Activated CD4-positive, alpha-beta T cell treated with anti-CD3 and anti-CD28 coated beads, Interleukin-2, Interleukin-4, amounts not matched to agents 100 ng/mL and 50 ng/mL, durations not matched to agents 16 hours and 8 hours (primary cell): ENCODE data around the gene RPS23.
"Not testable (repeated sequence)": the region's sequence is repeated elsewhere in the genome, so short reads cannot be mapped to it uniquely, and the experiment has no call there.

Source experiments
- DNase-seq: peaks from one replicate; pipeline ENCODE4 v3.0.0-alpha.2; 2020; ENCODE audit warnings: low spot score

The RPS23 gene

DNA sequence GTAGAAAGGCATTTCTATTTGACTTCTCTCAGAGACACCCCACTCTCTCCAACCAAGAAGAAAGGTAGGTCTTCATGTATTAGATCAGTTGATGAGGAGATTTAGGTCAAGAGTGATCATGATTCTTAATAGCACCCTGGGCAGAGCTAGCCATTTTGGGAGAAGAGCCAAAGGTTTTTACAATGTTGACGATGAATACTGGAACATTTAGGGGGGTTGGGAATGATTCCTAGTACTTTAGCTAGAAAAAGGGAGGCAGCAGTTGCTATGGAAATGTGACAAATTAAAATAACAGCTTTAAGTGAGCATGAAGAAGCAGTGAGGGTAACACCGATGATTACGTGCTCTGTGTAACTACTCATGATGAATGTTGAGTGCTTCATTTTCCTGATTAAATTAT, 9.5 kb upstream of the RPS23 start:
- no peak for DNase-seq

DNA sequence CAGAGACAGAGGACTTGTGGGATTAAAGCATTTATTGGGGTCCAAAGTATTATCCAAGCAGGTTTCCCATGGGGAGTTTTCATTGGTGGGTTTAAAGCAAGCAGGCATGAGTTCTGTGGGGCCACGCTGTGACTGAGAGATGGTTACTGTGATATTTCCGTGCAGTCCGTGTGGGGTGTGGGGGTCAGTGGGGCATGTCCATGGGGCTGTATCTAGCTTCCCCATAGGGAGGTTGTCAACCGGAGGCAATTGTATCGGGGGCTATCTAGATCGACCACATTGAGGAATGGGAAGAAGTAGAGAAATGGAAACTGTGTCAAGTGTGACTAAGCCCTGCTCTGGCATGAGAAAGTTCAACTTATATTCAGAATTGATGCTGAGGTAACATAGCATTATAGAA, 7.1 kb upstream of the RPS23 start:
- DNase-seq: no peak

- no peak for DNase-seq
Measured at GRCh38 chr5:82283893-82284292, 5.7 kb upstream of the RPS23 start.

GRCh38 chr5:82278711-82279370, 687 bp upstream of the RPS23 start:
- DNase-seq: no peak

DNA sequence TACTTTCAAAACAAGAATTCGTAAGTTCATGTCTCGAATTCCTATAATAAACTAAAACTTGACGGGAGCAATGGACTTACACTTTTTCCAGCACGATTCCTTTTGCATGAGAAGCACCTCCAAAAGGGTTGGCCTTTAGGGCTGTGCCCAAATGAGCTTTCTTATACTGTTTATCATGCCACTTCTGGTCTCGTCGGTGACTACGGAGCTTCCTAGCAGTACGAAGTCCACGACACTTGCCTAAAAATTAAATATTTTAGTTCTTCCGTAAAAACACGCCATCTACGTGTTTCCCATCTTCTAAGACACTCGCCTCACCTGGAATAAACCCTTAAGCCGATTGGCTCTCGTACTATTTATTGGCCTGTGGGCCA, 554 bp downstream of the RPS23 start:
- DNase-seq: peak; percentile 18

DNA sequence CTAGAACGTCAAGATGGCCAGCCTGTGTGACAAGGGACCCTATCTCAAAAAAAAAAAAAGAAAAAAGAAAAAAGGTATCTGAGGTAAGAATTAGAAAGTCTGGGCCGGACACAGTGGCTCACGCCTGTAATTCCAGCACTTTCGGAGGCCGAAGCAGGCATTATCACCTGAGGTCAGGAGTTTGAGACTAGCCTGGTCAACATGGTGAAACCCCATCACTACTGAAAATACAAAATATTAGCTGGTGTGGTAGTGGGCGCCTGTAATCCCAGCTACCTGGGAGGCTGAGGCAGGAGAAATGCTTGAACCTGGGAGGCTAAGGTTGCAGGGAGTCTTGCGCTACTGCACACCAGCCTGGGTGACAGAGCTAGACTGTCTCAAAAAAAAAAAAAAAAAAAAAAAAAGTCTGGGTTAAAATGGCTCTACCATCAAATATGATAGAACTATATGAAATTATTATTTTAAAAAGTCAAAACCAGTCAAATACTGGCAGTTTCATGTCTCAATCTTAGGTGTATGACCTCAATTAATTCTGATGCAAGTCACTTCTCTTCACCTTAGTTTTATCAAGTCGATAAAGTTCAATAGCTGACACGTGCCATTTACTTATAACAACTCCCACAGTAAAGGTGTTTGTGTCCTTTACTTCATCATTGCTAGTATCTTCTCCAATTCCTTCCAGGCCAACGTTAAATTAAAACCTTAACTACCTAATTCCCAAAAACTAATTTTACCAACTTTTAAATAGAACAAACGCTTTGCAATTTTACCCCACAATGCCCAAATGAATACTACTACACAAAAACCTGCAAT, 1.1 kb downstream of the RPS23 start:
- peak; percentile 18 for DNase-seq

GRCh38 chr5:82275216-82275664, 2.9 kb downstream of the RPS23 start:
- DNase-seq: no peak

- DNase-seq: no peak
Measured at GRCh38 chr5:82274343-82275211, 3.6 kb downstream of the RPS23 start.

DNA sequence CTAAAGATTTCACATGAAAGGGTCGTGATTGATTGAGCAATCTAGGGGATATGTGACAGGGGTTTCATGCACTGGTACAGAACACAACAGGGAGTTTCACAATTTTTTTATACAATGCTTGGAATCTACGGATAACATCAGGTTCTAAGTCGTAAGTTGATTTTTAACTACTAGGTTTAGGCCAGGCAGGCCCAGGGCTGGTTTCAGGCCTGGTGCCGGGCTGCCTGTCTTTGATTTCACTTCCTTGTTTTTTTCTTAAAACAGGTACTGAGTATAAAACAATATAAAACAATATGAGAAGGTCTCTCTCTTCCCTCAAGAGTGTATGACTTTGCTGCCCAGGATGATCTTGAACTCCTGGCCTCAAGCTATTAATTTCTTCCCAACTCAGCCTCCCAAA, 4.7 kb downstream of the RPS23 start:
- DNase-seq: not testable (repeated sequence)

DNA sequence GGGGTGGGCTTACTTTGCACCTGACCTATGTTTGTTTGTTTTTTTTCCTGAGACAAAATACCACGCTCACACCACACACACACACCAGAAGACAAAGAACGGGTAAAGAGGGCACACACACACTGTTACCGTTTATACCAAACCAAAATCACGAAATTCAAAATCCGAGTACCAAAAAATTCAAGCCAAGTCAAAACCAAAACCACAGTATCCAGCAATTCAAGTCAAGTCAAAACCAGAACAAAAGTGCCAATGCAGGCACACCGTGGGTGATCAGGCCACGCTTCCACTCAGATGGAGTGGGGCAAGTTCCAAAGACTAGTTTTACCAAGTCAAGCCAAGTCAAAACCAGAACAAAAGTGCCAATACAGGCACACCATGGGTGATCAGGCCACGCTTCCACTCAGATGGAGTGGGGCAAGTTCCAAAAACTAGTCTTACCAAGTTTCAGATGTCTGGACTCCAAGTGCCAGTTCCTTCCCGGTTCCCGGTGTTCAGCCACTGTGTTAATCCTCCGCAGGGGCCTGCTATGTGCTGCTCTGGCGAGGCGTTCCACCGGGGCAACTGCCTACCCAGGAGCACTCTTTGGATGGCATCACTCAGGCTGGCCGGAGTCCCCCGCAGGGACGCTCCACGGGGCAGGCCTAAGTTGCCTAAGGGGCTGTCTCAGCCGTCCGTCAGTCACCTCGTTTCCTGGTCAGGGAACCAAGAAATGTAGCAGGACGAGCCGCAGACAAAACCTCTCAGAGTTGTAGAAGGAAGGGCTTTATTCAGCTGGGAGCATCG, 5.4 kb downstream of the RPS23 start:
- peak; percentile 49 for DNase-seq

GRCh38 chr5:82269363-82269762, 8.8 kb downstream of the RPS23 start:
- not testable (repeated sequence) for DNase-seq

- DNase-seq: peak; percentile 28
Measured at GRCh38 chr5:82267297-82267933, 10.7 kb downstream of the RPS23 start.

- no peak for DNase-seq
Measured at GRCh38 chr5:82265047-82265446, 13.1 kb downstream of the RPS23 start.

GRCh38 chr5:82259172-82259800, 18.9 kb downstream of the RPS23 start:
- DNase-seq: no peak

DNA sequence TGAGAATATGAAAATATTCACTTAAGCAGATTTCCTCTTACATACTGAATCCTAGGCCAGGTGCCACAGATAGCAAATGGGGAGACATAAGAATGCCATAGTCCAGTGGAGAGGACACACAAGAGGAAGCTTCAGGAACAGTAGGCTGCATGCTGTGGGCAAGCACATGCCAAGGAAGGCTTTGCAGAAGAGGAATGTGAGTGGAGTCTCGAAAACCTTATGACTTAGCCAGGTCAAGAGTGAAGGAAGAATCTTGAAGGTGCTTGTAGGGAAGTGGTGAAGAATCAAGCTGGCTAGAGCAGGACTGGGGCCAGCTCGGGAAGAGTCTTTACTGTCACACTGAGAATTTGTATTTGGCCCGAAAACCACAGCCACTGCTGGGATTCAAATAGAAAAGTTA, 20.4 kb downstream of the RPS23 start:
- no peak for DNase-seq

GRCh38 chr5:82257247-82257646, 20.9 kb downstream of the RPS23 start:
- no peak for DNase-seq

- DNase-seq: peak; percentile 39
Measured at GRCh38 chr5:82255844-82256243, 22.3 kb downstream of the RPS23 start.

- no peak for DNase-seq
Measured at GRCh38 chr5:82252744-82253143, 25.4 kb downstream of the RPS23 start.

DNA sequence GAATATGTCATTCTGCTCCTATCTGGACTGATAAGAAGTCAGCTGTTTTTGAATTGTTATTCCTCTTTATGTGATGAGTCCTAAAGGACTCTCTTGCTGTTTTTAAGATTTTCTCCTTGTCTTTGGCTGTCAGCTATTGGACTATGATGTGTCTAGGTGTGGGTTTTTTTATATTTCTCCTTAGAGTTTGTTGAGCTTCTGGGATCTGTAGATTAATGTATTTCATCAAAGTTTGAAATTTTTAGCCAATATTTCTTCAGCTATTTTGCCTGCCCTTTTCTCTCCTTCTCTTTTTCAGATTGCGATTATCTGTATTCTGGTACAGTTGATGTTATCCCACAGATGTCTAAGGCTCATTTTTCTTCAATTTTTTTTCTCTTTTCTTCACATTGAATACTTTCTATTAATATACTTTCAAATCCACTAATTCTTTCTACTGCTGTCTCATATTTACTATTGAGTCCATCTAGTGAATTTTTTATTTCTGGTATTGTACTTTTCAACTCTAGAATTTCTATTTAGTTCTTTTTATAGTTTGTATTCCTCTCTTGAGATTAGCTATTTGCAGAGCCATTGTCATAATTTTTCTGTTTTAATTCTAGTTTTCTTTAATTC, 31.1 kb downstream of the RPS23 start:
- no peak for DNase-seq

DNA sequence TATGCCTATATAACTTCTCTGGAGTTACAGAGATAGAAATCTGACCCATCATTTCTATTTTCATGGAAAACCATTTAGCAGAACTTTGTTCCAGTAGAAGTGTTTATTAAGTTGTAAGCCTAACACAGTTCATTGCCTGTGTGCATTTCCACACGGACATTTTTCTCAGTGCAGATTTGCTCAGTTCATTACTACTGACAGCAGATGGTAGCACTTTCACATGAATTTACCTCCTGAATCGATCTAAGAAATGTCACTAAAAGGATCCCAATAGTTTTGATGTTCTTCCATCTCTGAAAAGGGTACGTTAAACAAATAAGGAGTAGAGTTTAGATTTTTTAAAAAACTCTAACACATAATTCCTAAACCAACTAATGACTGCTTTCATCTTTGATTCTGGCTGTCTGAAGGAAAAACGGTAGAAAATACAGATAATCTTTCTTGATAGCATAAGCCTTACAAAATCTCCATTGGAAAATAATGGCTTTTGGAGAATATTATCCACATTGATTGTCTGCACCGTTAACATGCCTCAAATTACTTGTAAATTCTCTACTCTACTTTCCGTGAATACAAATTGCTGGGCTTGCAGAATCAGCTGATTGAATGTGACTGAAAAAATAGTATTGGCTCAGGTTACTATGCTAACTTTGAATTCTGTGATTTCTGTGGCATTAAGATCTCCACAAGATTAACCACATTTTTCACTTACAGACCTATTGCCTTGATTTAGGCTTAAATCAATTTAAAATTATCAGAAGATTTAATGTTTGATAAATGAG, 33.1 kb downstream of the RPS23 start:
- DNase-seq: no peak
